NCI-H2107 treated with DMSO at 0.1 percent for 48 hours (cell line): ENCODE measurements around the gene DNMT3A.

Source experiments
- DNase-seq: peaks from one replicate; lab custom pipeline; 2025; ENCODE audit not compliant: unreplicated experiment; lab: John Stamatoyannopoulos, UW

Gene DNMT3A

DNA sequence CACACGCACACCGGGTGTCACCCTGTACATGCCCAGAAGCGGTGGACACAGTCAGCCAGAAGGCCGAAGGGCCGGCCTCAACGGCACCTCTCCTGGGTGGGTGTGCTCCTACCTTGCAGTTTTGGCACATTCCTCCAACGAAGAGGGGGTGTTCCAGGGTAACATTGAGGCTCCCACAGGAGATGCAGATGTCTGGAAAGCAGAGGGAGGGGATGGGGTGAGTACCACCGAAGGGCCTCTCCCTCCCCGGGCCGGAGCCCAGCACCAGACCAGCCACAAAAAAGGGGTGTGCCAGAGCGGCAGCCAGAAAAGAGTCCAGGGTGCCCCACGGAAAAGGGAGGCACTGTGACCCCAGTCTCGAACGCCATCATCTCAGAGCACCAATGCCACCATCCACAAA lies 96.6 kb downstream of the DNMT3A start:
- no peak for DNase-seq

- no peak for DNase-seq
These were observed 97.7 kb downstream of the DNMT3A start for GRCh38 chr2:25243995-25244394.

GRCh38 chr2:25241452-25241851 lies 100.3 kb downstream of the DNMT3A start:
- no peak for DNase-seq

GRCh38 chr2:25240636-25241035 lies 101.1 kb downstream of the DNMT3A start:
- DNase-seq, result no peak

DNA sequence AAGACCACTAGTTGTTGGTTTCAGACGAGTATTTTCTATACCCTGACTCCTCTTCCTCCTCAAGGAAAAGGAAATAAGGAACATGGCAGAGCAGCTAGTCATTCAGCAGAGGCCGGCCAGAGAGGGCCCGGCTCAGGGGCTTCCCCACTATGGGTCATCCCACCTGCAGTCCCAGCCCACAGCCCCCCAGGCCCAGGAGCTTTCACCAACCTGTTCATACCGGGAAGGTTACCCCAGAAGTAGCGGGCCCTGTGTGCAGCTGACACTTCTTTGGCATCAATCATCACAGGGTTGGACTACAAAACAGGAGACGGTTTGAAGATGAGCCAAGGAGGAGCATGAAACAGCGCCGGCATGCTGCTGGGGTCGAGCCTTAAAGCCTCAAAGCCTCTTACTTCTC lies 102.8 kb downstream of the DNMT3A start:
- no peak for DNase-seq

- no peak for DNase-seq
These were observed 104.0 kb downstream of the DNMT3A start for GRCh38 chr2:25237764-25238163.

GRCh38 chr2:25236736-25237135 lies 105.0 kb downstream of the DNMT3A start:
- DNase-seq, result no peak

GRCh38 chr2:25234738-25235137 lies 107.0 kb downstream of the DNMT3A start:
- DNase-seq, result no peak

GRCh38 chr2:25233916-25234605 lies 107.7 kb downstream of the DNMT3A start:
- no peak for DNase-seq

DNA sequence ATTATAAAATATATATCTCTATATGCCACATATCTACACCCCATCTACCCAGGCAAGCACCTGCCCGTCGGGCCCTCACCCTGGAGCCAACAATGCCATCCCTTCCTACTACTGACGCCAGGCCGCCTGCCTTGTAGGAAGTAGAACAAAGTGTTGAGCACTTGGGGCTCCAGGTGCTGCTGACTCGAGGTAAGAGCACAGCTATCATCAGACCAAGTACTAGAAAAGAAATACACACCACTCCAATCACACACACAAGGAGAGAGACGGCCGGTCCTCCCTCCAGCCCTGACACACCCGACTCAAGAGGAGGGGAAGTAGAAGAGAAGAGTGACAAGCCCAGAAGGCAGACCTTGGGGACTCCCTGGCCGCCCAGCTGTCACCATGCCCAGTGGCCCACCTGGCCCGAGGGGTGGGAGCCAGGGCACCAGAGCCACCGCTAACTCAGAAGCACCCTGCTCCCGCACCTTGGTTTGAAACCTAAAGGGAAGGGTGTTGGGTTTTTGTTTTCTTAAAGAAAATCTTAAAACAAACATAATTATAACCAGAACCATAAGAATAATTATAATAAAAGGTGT lies 109.4 kb downstream of the DNMT3A start:
- DNase-seq, result no peak

- no peak for DNase-seq
These were observed 110.8 kb downstream of the DNMT3A start for GRCh38 chr2:25230948-25231311.

DNA sequence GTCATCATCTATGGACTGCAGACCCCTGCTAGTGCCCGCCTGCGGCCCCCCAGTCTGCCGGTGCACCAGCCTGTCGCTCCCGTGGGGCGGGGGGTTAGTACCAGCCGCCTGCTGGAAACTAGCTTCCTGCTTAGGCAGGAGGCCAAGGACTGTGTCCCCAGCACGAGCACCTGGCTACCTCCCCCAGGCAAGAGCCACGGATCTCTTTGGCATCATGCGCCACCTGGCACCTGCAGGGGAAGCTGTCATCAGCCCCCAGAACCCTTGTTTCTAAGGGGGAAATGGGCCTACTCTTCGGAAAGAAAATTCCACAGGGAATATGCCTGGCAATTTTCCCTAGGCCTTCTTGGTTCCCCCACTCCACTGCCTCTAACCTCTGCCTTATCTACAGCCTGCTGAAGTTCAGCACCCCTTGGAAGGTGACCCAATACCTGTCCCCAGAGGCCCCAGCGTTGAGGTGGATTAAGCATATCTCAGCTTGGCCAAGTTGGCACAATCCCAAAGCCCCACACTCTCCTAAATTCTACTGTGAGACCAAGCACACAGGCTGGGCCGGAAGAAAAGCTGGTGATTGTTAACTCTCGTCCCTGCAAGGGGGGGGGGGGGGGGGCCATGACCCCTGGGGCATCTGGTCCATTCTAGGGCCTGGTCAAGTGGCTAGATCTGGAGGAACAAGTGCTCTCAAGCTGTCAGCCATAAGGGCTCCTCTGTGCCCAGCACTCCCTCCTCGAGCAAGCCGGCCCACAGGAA lies 111.4 kb downstream of the DNMT3A start:
- DNase-seq, result peak; percentile 47

- no peak for DNase-seq
These were observed 112.2 kb downstream of the DNMT3A start for GRCh38 chr2:25229279-25230197.

GRCh38 chr2:25228848-25229278 lies 112.9 kb downstream of the DNMT3A start:
- DNase-seq, result peak; percentile 66

DNA sequence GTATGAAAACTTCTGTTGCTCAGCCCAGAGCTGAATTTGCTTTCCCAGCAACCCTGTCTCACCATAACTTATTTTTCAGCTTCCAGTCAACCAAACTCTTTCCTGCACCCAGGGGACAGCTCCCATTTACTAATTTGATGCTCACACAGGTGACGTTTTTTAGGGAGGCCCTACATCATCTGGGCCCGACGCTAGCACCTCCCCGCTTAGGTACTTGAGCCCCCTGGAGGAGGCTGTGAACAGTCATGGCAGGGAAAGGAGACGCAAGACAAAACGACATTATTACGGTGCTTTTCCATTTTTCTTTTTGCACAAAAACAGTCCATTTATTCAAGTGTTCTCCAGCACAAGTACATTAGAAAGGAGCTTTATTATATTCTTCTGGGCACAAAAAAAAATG lies 114.1 kb downstream of the DNMT3A start:
- no peak for DNase-seq

DNA sequence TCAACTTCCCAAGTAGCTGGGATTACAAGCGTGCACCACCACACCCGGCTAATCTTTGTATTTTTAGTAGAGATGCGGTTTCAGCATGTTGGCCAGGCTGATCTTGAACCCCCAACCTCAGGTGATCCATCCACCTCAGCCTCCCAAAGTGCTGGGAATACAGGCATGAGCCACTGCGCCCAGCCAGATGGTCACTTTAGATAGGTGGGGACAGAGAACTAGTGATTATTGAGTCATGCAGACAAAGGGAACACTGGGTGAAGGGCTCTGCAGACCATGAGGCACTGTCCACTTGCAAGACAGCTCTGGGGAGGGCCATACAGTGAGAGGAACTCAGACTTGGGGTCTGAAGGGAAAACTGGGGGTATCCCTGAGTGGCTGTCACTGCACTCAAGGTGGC lies 114.9 kb downstream of the DNMT3A start:
- DNase-seq, result no peak

DNA sequence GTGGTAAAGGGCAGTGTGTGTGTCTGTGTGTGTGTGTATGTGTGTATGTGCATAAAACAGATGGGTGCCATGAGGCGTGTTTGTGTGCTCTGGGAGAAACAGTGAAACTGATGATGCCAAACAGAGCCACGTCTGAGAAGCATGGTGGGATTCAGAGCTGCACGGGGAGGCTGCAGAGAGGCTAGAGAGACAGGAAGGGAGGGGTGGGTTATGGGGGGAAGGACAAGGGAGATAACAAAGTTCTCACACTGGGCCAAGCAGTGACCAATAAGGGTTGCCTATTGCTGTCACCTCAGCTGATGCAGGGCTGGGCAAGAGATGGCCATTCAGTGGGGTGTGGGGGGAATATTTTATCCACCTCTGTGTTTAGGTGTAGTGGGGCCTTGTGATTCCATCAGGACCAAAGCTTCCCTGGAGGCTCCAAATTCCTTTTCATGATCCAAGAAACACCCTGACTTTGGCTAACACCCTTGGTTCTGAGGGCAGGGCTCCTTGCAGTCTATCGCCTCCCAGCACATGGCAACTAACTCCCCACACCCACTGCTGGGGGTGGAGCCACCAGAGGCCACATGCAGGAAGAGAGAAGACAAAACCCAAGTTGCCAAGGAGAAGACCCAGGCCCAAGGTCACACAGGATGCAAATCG lies 119.1 kb downstream of the DNMT3A start:
- DNase-seq, result no peak

GRCh38 chr2:25221579-25221978 lies 120.1 kb downstream of the DNMT3A start:
- DNase-seq, result no peak

GRCh38 chr2:25220313-25220712 lies 121.4 kb downstream of the DNMT3A start:
- no peak for DNase-seq

GRCh38 chr2:25219621-25220020 lies 122.1 kb downstream of the DNMT3A start:
- DNase-seq, result no peak

DNA sequence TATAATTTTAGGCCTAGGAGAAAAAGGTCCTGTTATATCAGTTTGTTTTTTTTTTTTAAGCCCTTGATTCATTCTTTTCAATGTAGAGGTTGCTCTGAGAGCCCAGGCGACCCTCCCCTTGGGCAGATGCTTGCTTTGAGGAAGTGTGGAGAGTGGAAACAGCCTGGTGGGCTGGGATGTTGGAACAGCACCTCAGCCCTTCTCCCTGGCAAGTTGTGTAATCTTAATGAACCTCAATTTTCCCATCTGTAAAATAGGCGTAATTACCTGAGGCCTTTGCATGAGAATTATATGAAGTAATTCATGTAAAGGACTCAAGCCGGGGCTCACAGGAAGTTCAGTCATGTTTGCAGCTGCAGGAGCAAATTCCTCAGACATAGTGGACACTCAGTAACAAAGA lies 123.6 kb downstream of the DNMT3A start:
- DNase-seq, result no peak
